Choroid plexus epithelial cell (primary cell): ENCODE results near the gene RGS11.

Experiments used
- DNase-seq: peaks from one replicate; pipeline ENCODE4 v3.0.0-alpha.2; 2010; ENCODE audit warnings: low read depth
- H3K4me3 ChIP-seq: 2 replicates; pipeline ENCODE4 v1.5.1; 2011; ENCODE audit warnings: low read depth, mild to moderate bottlenecking, control low read depth, low read length, moderate library complexity
- TF ChIP-seq, protein P1 (sequence below): conservative IDR thresholded peaks from 2 replicates; pipeline ENCODE4 v1.5.1; 2011; ENCODE audit warnings: low read depth, mild to moderate bottlenecking, control low read depth, inconsistent platforms, low read length, moderate library complexity

RGS11 gene

GRCh38 chr16:253833-254232, 21.9 kb downstream of the RGS11 start:
- DNase-seq, result no peak
- TF ChIP-seq, protein P1, sequence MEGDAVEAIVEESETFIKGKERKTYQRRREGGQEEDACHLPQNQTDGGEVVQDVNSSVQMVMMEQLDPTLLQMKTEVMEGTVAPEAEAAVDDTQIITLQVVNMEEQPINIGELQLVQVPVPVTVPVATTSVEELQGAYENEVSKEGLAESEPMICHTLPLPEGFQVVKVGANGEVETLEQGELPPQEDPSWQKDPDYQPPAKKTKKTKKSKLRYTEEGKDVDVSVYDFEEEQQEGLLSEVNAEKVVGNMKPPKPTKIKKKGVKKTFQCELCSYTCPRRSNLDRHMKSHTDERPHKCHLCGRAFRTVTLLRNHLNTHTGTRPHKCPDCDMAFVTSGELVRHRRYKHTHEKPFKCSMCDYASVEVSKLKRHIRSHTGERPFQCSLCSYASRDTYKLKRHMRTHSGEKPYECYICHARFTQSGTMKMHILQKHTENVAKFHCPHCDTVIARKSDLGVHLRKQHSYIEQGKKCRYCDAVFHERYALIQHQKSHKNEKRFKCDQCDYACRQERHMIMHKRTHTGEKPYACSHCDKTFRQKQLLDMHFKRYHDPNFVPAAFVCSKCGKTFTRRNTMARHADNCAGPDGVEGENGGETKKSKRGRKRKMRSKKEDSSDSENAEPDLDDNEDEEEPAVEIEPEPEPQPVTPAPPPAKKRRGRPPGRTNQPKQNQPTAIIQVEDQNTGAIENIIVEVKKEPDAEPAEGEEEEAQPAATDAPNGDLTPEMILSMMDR, result no peak
- H3K4me3 ChIP-seq, result no peak overlapping the region

DNA sequence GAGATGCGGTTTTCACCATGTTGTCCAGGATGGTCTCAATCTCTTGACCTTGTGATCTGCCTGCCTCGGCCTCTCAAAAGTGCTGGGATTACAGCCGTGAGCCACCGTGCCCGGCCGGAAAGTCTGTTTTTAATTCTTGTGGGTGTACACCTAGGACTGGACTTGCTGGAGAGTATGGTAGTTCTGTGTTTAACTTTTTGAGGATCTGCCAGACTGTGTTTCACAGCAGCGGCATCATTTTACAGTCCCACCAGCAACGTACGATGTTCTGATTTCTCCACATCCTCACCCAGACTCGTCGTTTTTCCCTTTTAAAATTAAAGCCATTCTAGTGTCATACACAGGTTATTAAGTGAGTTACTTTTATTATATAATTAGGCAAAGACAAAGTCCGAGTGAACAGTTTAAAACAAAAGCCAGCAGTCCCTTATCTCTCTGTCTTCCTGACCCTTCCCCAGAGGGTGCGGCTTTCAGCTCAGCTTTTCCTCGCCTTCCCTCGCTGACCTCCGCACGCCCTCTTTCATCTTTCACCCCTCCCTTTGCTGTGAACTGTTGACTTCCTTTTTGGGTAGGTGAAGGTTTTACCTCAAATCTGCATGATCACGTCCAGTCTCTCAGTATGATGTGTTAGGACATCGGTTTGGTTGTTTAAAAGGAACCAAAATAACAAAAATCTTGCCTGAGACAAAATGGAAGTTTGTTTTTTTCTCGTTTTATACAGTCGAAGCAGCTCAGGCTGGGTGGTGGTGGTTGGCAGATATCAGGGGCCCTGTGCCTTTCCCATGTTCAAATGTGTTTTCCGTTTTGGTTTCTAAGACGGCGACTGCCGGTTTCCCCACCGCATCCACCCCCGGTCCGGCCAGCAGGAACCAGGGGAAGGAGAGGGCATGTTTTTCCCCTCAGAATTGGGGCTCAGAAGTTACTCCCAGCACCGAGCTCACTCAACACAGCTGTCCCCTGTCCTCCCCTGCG, 23.1 kb downstream of the RGS11 start:
- DNase-seq, result peak; percentile 63
- H3K4me3 ChIP-seq, result peak overlapping the region; percentile 19

GRCh38 chr16:249431-249830, 26.3 kb downstream of the RGS11 start:
- TF ChIP-seq, protein P1, result no peak
- DNase-seq, result no peak
- no peak overlapping the region for H3K4me3 ChIP-seq

More for the DNA sequence above, 23.1 kb downstream of the RGS11 start:
- TF ChIP-seq, protein P1, result no peak

DNA sequence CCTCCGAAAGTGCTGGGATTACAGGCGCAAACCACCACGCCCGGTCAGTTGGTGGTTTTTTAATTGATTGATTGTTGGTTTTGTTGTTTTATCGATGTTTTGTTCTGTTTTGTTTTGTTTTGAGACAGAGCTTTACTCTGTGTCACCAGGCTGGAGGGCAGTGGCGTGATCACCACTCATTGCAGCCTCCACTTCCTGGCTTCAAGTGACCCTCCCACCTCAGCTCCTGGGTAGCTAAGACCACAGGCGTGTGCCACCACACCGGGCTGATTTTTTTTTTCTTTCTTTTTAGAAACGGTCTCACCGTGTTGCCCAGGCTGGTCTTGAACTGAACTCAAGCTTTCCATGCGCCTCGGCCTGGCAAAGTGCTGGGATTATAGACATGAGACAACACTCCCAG, 28.7 kb downstream of the RGS11 start:
- TF ChIP-seq, protein P1, result no peak
- no peak for DNase-seq
- H3K4me3 ChIP-seq, result no peak overlapping the region

DNA sequence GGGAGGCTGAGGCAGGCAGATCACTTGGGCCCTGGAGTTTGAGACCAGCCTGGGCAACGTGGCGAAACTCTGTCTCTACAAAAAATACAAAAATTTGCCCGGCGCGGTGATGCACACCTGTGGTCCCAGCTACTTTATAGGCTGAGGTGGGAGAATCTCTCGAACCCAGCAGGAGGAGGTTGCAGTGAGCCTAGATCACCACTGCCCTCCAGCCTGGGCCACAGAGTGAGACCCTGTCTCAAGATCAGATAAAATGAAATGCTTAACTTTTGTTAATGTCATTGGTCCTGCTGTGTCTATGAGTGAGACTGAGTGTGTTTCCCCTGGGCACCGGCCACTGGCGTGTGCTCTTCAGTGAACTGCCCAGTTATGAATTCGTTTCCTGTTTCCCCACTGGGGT, 30.6 kb downstream of the RGS11 start:
- TF ChIP-seq, protein P1, result no peak
- no peak for DNase-seq
- no peak overlapping the region for H3K4me3 ChIP-seq

- TF ChIP-seq, protein P1, result no peak
- DNase-seq, result no peak
- no peak overlapping the region for H3K4me3 ChIP-seq
Measured at GRCh38 chr16:243348-243747, 32.4 kb downstream of the RGS11 start.

- TF ChIP-seq, protein P1, result no peak
- DNase-seq, result no peak
Measured at GRCh38 chr16:242281-242680, 33.5 kb downstream of the RGS11 start.

More at GRCh38 chr16:242281-242680, 33.5 kb downstream of the RGS11 start:
- H3K4me3 ChIP-seq, result no peak overlapping the region
